Sigmoid colon (tissue), 4 donors: Measurements from ENCODE around the gene ZNF346.

ENCODE experiments used
- CTCF ChIP-seq, 4 experiments: fragments of 450-650 bp in 3 of 4; fragments of 200-600 bp in 1 of 4; IDR thresholded peaks; one replicate each; pipeline ENCODE4 v1.5.1; 2016 to 2019; ENCODE audit warnings: antibody characterized with exemption in 4 of 4, mild to moderate bottlenecking in 3 of 4, moderate library complexity in 2 of 4
- EP300 ChIP-seq, 4 donors: sonication (generic); formaldehyde crosslinking; IDR thresholded peaks; one replicate each; pipeline ENCODE4 v1.6.1; 2017; ENCODE audit warnings: antibody characterized with exemption in 4 of 4
- POLR2A ChIP-seq, 2 donors: fragments of 450-650 bp; IDR thresholded peaks; one replicate each; pipeline ENCODE4 v1.6.1; 2016; ENCODE audit warnings: antibody characterized with exemption in 2 of 2, mild to moderate bottlenecking in 2 of 2, moderate library complexity in 2 of 2

- TF ChIP-seq EP300 (IDR thresholded peaks at IDR 0.05) (no peak), CTCF (IDR thresholded peaks at IDR 0.05) (no peak), POLR2A (IDR thresholded peaks at IDR 0.05) (no peak)
Measured at GRCh38 chr5:177029498-177029897, 7.0 kb downstream of the ZNF346 start.
